HG03066 (cell line): ENCODE results near the gene ASXL1.

Experiments used
- ATAC-seq: cut with Tn5 transposase; IDR thresholded peaks from one replicate; pipeline ENCODE4 v1.9.1; 2021; ENCODE audit warnings: low read depth; ENCODE audit not compliant: unreplicated experiment

Gene ASXL1

DNA sequence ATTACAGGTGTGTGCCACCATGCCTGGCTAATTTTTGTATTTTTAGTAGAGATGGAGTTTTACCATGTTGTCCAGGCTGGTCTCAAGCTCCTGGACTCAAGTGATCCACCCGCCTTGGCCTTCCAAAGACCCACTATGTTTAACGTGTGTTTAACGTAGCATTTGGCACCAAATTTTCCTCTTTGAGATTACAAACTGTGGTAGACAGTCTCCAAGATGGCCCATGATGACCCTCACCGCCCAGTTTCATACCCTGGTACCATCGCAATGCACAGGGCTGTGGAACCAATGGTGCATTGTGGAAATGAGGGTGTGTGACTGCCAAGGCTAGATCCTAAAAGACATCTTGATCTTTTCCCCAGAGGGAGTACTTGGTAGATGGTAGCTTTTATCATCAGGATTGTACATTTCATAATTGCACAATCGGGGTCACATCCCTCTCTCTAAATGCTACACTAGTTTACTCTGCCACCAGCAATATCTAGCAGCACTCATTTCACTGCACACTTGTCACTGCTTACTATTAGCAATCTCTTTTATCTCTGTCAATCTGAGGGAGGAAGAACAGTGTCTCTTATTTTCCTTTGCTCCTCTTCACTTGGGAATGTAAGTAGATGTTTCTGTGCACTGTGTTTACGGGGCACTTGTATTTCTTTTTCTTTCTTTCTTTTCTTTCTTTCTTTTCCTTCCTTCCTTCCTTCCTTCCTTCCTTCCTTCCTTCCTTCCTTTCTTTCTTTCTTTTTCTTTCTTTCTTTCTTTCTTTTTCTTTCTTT, 130.1 kb downstream of the ASXL1 start:
- ATAC-seq, result no peak
